Measurements from ENCODE around the gene PRR33.
"Not testable (repeated sequence)": the region's sequence is repeated elsewhere in the genome, so short reads cannot be mapped to it uniquely, and the experiment has no call there.

GRCh38 chr11:1875851-1876301 lies 15.8 kb downstream of the PRR33 start:
- not testable (repeated sequence) for TF ChIP-seq CTCF, POLR2A (IDR thresholded peaks at IDR 0.05)
